ENCODE measurements around the gene OSBPL7.

The OSBPL7 gene

GRCh38 chr17:47821424-47822391 is at the start of gene OSBPL7:
Gene OSBPL7, minus strand, starts transcription at chr17:47821794. Its CDS starts 1,516 bp downstream, at chr17:47820278.
- DNase-seq (ENCODE audit: low spot score), result peak; percentile 77

DNA sequence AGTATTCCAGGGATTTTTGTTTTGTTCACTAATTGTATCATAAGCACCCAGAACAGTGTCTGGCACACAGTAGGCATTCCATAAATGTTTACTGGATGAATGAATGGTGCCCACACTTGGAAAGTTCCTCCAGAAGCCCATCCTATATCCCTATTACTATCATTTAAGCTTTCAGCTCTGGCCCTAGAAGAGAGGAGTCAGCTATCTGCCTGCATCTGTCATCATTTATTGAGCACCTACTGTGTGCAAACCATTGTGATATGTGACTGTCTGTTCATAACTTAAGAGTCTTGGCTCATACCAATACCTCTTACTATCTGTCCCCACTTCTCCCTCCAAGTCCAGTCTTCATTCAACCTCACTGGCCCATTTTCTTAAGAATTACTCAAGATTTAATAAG is 49.5 kb upstream of the OSBPL7 start:
- no peak for DNase-seq (ENCODE audit: low spot score)

DNA sequence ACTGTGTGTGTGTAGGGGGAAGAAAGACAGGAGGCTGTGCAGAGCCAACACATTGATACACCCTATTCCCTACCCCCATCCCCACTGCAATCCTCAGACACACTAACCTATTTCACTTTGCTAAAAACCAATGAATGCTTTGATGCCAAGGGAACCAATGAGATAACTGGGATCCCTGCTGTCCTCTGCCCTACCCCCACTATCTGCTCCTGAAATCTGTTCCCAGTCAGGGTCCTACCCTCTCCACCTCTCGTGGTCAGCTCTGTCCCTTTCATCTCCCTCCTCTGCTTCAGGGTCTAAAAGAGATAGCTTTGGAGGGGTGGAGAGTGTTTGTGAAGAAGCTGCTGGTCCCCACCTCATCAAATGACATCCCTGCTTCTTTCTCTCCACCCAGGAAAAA is 48.5 kb upstream of the OSBPL7 start:
- no peak for DNase-seq (ENCODE audit: low spot score)

DNA sequence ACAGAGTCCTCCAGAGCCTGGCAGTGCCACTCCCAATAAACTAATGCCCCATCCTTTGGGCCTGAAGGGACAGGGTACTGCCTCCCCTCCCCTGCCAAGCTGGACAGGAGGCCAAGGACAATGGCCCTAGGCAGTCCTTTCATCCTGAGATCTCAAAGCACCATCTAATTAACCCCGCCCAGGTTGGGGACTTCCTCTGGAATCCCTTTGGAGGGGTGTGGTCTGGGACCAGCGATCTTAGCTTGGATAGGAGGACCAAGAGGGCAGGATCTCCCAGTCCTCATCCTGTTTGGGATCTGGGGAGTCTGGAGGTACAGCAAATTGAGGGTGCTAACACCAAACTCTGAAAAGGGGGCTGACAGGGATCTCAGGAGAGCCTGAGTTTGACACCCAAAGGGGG is 47.5 kb upstream of the OSBPL7 start:
- DNase-seq (ENCODE audit: low spot score), result no peak

DNA sequence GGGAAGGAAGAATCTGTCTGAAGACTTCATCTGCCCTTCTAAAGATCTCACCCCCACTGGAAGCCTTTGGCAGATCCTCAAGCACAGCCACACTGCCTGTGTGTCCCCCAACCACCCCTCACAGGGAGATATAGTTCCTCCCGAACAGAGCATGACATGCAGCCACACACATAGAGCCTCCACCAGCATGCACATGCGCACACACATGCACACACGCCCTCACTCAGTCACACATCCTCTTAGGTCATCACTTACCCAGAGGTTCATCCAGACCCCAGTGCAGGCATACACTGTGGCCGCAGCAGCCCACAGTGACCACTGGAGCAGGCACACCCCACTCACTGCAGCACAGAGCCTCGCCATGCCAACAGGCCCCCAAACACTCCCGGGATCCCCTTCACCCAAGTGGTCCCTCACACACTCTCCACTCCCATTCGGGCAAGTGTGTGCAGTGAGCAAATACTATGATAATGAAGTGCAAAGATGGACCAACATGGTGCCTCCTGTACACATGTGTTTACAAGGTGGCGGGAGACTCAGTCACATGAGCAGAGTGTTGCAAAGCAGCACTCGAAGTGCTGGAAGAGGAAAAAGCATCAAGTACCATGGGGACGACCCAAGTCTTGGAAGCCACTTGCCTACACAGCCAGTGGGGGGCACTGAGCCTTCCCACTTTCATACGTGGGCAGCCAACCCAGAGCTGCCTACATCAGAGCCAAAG is 46.4 kb upstream of the OSBPL7 start:
- DNase-seq (ENCODE audit: low spot score), result no peak

GRCh38 chr17:47866941-47867340 is 45.3 kb upstream of the OSBPL7 start:
- DNase-seq (ENCODE audit: low spot score), result no peak

DNA sequence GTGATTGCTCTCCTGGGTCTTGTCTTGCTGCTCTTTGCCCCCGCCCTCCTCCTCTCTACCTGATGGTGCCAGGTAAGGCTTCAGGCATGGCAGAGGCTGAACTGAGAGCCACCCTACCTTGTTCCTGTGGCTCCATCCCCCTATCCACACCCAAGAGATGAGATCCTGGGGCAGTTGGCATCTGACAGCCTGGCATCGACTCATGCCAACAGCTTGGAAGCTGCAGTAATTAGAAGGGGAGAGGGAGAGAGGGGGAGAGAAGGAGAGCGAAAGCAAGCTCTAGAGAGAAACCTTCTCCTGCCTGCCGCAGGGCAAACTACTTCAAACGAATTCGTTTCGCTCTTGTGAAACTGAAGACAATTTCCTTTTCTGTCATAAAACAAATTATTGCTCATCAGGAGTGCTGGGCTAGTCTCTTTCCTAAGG is 43.2 kb upstream of the OSBPL7 start:
- no peak for DNase-seq (ENCODE audit: low spot score)

GRCh38 chr17:47862621-47863440 is 41.2 kb upstream of the OSBPL7 start:
- DNase-seq (ENCODE audit: low spot score), result no peak

- DNase-seq (ENCODE audit: low spot score), result no peak
Measured at GRCh38 chr17:47860386-47860785, 38.8 kb upstream of the OSBPL7 start.

- no peak for DNase-seq (ENCODE audit: low spot score)
Measured at GRCh38 chr17:47857551-47858455, 36.2 kb upstream of the OSBPL7 start.

- DNase-seq (ENCODE audit: low spot score), result no peak
Measured at GRCh38 chr17:47856830-47857229, 35.2 kb upstream of the OSBPL7 start.

DNA sequence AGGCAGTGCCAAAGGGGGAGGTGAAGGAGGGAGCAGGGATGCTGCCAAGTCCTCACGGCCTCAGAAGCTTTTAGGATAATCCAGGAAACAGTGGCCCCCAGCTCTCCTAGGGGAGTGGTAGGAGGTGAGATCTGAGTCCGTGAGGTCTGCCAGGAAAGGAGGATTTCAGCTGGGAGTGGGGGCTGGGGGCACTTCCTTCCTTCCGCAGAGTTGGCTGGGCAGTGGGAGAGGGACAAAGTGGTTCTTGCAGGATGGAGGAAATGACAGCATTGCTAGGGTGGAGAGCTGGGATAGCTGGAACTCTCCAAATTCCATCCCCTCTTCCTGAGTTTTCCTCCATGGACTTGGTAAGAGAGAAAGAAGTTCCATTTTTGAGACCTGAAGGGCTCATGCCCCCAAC is 34.1 kb upstream of the OSBPL7 start:
- no peak for DNase-seq (ENCODE audit: low spot score)

- DNase-seq (ENCODE audit: low spot score), result no peak
Measured at GRCh38 chr17:47853616-47854015, 32.0 kb upstream of the OSBPL7 start.

DNA sequence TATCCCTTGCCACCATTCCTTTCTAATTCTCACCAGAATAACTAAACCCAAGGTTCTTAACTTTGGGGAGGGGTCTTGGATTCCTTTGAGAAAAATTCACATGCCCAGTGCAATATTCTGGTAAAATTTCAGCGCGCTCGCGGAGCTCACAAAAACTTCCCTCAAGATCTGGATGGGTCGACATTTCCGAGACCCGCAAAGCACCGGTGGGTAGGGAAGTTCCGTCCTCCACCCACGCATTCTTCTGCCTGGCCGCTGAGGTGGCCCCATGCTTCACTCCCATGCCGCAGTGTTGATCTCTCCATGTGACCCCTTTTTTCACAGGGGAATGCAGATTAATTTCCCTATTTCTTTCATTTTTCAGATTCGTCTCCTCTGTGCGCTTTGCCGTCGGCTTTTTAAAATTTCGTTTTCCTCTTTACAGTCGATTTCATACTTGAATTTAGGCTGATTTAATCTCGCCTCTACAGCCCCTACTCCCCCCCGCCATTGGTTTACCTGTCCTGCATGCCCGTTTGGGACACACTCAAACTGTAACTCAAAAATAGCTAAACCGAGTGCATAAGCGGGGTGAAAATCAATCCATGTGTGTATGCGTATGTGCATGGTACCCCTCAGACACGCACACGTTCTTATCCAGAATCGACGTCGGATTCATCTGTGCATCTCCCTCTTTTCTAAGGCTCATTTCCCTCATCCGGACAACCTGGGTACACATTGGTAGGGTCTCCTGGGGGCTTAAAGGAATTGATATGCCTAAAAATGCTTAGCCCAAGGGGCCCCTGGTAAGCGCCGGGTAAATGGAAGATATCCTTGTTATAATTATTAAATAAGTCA is 30.7 kb upstream of the OSBPL7 start:
- no peak for DNase-seq (ENCODE audit: low spot score)

DNA sequence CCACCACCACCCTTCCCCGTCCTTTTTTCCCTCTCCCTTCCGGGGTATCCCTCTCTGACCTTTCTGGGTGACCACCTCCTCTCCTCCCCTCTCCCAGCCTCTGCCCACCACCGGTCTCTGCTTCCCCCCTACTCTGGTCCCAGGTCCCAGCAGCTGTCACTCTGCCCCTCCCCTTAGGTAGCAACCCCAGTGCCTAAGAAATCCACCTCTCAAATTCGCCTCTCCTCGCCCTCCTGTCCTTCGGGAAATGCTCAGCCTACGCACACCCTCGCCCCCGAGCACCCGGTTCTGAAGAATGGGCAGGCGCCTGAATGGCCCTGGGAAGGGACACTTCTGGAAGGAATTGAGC is 30.1 kb upstream of the OSBPL7 start:
- no peak for DNase-seq (ENCODE audit: low spot score)

DNA sequence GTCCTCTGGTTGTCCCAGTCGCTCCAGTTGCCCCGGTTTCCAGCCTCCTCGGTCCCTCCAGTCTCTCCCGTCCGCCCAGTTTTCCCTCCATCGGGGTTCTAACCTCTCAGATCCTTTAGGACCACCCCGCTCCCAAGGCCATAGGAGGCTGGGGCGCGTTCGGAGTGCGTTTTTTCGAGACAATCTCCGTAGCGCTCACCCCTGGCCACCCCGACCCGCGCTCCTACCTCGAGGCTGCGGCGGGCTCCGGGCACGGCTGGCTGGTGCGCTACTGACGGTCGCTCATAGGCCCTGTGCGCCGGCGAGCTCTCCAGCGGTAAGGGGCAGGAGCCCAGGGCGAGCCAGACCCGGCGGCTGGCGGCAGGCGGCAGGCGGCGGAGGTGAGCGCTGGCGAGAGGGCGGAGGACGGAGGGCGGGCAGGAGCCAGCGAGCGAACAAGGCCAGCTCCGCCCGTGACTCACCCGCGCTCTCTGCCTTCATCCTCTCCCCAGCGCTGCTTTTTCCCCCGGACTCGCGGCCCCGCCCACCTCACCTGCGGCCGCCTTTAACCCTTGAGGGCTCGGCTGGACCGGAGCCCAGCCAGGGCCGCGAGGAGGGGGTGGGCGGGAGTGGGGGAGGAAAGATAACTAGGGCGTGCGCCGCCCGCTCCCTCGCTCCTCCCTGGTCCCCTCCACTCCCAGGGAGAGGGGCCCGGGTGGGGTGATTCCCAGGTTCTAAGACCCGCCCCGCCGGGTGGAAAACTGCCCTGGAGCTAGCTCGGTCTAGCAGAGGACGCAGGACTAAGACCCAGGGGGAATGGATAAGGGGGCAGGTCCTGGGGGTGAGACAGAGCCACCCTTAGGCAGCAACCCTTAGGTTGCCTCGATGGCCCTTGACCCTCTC is 29.3 kb upstream of the OSBPL7 start, which contains the start of gene SP6:
Gene SP6, minus strand, starts transcription at position 472 of the 882 bp plus-strand sequence. CDS start 2,734 bp downstream, outside the sequence.
- peak; percentile 49 for DNase-seq (ENCODE audit: low spot score)

GRCh38 chr17:47850373-47850691 is 28.7 kb upstream of the OSBPL7 start:
- DNase-seq (ENCODE audit: low spot score), result no peak

- DNase-seq (ENCODE audit: low spot score), result no peak
Measured at GRCh38 chr17:47848198-47848513, 26.6 kb upstream of the OSBPL7 start.
